HG02623 (cell line): Measurements from ENCODE around the gene DCST1.
A peak's percentile ranks its signal among the peaks of the same experiment; 100 is the strongest.

Experiments
- ATAC-seq: cut with Tn5 transposase; IDR thresholded peaks from one replicate; pipeline ENCODE4 v1.9.1; 2021; ENCODE audit warnings: moderate library complexity; ENCODE audit not compliant: unreplicated experiment

Gene DCST1

DNA sequence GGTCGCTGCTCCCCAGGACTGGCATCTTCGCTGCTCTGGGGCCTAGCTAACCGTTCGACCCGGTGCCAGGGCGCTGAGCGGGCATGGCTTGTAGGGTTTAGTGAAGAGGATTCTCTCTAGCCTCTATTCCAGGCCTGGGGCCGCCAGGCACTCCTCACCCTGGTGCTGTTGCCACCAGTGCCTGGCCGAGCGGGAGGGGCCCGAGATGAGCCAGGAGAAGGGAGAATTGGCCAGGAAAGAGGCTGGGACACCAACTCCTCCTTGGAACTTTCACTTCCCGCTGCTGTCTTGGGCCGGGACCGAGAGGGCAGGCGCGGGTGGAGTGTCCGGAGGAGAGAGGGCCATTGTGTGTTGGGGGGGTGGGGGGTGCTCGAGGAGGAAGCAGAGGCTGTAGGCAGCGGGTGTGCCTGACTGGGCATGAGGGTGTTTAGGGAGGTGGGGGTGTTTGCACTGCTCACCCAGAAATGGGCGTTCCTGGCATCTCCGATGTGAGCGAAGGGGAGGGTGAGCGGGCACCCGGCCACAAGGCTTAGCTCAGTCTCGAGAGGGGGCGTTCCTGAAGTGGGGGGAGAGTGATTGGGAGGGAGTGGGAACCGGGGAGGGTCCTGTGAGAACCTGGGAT, 18.3 kb downstream of the DCST1 start:
- ATAC-seq, result no peak

DNA sequence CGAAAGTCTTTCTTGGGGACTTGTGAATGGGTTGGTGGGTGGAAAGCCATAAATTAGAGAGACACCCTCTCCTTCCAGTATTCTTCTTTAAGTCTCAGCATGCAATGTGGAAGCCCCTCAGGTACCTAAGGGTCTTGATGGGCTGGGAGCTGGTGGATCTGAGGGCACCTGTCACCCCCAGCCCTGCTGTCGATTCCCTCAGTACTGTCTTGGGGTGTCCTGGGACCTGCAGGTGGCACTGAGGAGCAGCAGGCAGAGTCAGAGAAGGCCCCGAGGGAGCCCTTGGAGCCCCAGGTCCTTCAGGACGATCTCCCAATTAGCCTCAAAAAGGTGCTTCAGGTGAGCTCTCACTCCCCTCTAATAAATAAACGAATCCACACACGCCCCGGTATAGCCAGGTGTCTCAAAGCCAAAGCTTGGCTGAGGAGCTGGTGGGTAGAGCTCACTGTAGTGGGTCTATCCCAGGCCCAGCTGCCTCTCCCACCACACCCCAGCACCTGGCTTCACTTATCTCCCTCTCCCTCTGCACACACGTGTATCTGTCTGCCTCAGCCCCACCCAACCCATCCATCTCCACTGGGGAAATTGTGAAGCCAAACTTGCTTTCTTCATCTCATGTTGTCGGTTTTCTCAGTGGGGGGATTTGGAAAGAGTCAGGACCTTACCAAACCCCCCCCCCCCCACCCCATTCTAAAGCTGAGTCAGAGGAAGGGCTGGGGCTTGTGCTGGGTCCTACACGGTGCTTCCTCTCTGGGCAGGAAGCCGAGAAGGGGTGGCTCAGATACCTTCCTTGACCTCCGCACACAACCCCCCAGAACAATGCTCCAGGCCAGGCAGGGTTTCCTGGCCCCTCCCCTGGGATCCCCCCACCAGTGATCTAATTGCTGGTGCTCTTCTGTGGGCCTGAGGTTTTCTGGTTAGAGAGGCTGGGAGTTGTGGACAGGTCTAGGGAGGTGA, 19.1 kb downstream of the DCST1 start:
- ATAC-seq, result no peak

GRCh38 chr1:155053531-155054105, 20.0 kb downstream of the DCST1 start:
- no peak for ATAC-seq

GRCh38 chr1:155057104-155057503, 23.5 kb downstream of the DCST1 start:
- no peak for ATAC-seq

DNA sequence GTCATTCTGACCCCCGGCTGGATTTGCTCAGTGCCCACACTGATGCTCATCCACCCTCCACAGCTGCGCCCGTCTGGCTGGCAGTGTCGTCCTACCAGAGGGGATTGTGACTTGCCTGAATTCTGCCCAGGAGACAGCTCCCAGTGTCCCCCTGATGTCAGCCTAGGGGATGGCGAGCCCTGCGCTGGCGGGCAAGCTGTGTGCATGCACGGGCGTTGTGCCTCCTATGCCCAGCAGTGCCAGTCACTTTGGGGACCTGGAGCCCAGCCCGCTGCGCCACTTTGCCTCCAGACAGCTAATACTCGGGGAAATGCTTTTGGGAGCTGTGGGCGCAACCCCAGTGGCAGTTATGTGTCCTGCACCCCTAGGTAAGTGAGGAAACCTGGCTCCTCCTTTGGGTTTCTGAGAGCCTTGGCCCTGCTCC, 24.2 kb downstream of the DCST1 start:
- ATAC-seq, result no peak

GRCh38 chr1:155060736-155061135, 27.1 kb downstream of the DCST1 start:
- ATAC-seq, result no peak

DNA sequence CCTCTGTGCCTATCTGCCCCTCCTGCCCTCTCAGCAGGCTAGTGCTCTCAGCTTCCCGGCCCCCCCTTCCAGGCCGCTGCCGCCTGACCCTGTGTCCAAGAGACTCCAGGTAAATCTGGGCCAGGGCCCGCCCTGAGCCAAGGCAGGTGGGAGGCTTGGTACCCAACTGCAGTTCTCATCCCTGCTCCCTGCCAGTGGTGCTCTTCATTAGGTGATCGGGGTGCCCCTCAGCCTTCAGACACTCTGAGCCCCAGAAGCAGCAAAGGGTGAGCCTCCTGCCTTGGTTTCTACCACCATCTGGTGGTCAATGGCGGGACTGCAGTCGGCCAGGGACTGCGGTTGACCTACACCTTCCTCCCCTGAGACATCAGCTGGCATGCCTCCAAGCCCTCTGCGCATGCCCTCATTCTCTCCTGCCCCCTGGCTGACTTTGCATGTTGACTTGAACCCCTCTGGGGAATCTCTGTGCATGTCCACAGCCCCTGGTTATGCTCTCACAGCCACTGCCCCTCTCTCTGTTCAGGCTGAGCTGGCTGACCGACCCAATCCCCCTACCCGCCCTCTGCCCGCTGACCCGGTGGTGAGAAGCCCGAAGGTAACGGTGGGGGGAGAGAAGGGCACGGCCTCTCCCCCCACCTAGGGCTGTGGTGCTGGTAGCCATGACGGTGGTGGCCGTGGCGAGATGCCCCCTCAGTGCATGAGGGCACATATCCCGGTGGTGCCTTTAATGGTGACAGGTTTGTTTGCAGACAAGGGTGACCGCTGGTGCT, 27.9 kb downstream of the DCST1 start:
- ATAC-seq, result no peak

DNA sequence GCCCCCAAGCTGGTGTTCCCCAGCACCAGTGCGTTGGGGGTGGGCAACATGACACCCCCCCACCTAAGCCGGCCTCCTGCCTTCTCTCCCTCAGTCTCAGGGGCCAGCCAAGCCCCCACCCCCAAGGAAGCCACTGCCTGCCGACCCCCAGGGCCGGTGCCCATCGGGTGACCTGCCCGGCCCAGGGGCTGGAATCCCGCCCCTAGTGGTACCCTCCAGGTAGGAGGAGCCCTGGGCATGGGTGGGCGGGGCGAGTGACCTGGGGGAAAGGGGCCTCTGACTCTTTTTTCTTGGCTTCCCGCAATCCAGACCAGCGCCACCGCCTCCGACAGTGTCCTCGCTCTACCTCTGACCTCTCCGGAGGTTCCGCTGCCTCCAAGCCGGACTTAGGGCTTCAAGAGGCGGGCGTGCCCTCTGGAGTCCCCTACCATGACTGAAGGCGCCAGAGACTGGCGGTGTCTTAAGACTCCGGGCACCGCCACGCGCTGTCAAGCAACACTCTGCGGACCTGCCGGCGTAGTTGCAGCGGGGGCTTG, 28.6 kb downstream of the DCST1 start:
- no peak for ATAC-seq

DNA sequence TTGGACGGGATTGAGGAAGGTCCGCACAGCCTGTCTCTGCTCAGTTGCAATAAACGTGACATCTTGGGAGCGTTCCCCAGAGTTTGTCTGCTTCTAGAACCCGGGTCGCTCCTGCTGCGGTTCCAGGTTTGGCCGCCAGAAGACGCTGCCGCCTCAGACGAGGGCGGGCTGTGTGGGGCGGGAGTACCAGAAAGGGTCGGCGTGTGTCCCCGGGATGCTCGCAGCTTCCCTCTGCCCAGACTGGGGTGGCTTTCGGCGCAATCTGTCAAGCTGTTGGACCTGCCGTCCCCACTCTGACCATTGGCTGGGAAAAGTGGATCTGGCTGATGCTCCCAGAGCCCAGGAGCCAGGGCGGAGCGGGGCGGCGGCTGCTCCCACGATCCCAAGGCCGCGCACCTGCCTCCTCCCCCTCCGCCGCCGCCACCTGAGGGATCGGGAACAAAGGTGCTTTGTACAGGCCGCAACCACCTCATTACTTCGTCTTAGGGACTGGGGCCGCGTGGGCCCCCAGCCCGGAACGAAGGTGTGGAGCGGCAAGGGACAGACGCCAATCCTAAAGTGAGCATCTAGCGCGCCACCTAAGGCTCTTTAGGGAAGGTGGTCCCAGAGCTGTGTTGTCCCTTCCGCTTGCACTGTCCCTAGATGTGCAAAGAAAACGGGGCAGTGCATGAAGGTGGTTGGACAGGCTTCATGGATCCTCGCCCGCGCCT, 29.2 kb downstream of the DCST1 start:
- ATAC-seq, result peak; percentile 12

- ATAC-seq, result peak; percentile 57
Measured at GRCh38 chr1:155063550-155064110, 30.0 kb downstream of the DCST1 start, which contains the start of gene EFNA4. TSS of gene EFNA4 (plus strand) at chr1:155063740. CDS start at chr1:155063824, 84 bp downstream.

- no peak for ATAC-seq
Measured at GRCh38 chr1:155064111-155064831, 30.6 kb downstream of the DCST1 start.

GRCh38 chr1:155064832-155065429, 31.3 kb downstream of the DCST1 start:
- ATAC-seq, result no peak

DNA sequence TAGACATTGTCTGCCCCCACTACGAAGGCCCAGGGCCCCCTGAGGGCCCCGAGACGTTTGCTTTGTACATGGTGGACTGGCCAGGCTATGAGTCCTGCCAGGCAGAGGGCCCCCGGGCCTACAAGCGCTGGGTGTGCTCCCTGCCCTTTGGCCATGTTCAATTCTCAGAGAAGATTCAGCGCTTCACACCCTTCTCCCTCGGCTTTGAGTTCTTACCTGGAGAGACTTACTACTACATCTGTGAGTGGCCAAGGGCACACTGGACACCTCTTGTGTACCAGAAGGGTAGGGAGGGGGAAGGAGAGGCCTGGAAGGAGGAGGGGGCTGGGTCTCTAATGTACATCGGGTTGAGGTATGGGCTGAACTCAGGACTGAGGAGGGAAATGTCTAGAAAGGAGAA, 33.2 kb downstream of the DCST1 start:
- no peak for ATAC-seq

DNA sequence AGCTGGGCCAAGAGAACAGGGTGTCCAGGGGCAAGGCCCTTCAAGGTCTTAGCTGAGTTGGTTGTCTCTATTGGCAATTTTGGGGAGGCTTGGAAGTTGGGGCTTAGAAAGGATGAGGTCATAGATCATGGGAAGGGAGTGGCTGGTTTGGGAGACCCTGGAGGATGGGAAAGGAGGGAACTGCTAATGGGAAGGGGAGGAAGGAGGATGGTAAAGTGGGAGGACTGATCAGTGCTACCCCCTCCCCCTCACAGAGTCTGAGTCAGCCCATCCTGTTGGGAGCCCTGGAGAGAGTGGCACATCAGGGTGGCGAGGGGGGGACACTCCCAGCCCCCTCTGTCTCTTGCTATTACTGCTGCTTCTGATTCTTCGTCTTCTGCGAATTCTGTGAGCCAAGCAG, 35.0 kb downstream of the DCST1 start:
- ATAC-seq, result no peak

DNA sequence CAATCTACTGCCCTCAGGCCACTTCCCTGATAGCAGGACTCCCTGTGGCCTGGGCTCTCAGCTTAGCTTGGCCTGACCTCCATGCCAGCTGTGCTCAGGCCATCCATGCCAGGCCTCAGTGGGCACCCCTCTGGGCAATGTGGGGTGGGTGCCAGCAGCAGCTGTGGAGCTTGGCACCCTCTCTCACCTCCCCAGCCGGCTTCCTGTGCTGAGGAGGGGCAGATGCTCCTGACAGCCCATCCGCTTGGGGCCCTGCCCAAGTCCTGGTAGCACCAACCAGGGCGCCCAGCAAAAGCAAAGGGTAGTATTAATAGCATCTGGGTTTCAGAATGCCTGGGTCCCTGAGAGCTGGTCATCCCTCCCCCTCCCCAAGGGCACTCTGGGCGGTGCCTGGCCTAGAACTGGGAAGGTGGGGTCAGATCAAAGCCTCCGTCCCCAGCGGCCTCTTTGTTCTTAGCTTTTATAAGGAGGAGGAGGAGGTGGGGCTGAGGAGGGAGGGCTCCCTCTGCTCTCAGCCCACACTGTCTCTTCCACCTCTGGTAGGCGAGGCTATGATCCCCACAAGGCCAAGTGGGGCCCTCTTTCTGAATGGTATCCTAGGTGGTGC, 36.0 kb downstream of the DCST1 start:
- no peak for ATAC-seq

GRCh38 chr1:155070158-155070621, 36.6 kb downstream of the DCST1 start:
- ATAC-seq, result no peak

GRCh38 chr1:155070721-155071569, 37.3 kb downstream of the DCST1 start:
- no peak for ATAC-seq
